Activated T-cell treated with anti-CD3 and anti-CD28 coated beads for 4 hours (primary cell): ENCODE measurements around the gene CBX2.

Experiments
- DNase-seq: peaks from one replicate; pipeline ENCODE4 v3.0.0-alpha.2; 2020

Gene CBX2

GRCh38 chr17:79777894-79778503 lies at the start of gene CBX2:
TSS of gene CBX2 (plus strand) at chr17:79778148. CDS start at chr17:79778236, 88 bp downstream.
- peak; percentile 68 for DNase-seq

GRCh38 chr17:79728169-79728907 lies 49.6 kb upstream of the CBX2 start:
- peak; percentile 81 for DNase-seq

GRCh38 chr17:79728908-79729471 lies 49.0 kb upstream of the CBX2 start:
- no peak for DNase-seq

- no peak for DNase-seq
Measured at GRCh38 chr17:79729761-79730160, 48.2 kb upstream of the CBX2 start.

GRCh38 chr17:79730437-79730768 lies 47.5 kb upstream of the CBX2 start:
- DNase-seq: no peak

GRCh38 chr17:79730769-79731483 lies 47.0 kb upstream of the CBX2 start, which contains the start of gene ENPP7:
TSS of gene ENPP7 (plus strand) at chr17:79730943. CDS start at chr17:79731140, 197 bp downstream.
- DNase-seq: no peak

- no peak for DNase-seq
Measured at GRCh38 chr17:79732254-79732653, 45.7 kb upstream of the CBX2 start.

GRCh38 chr17:79732804-79733691 lies 44.9 kb upstream of the CBX2 start:
- DNase-seq: no peak

- DNase-seq: no peak
Measured at GRCh38 chr17:79733692-79734070, 44.3 kb upstream of the CBX2 start.

GRCh38 chr17:79735096-79735495 lies 42.9 kb upstream of the CBX2 start:
- no peak for DNase-seq

- no peak for DNase-seq
Measured at GRCh38 chr17:79737046-79737921, 40.7 kb upstream of the CBX2 start.

GRCh38 chr17:79737922-79738578 lies 39.9 kb upstream of the CBX2 start:
- DNase-seq: no peak

GRCh38 chr17:79738643-79739042 lies 39.3 kb upstream of the CBX2 start:
- no peak for DNase-seq

GRCh38 chr17:79739148-79740062 lies 38.5 kb upstream of the CBX2 start:
- DNase-seq: no peak

- no peak for DNase-seq
Measured at GRCh38 chr17:79740413-79740812, 37.5 kb upstream of the CBX2 start.

- no peak for DNase-seq
Measured at GRCh38 chr17:79741401-79741750, 36.6 kb upstream of the CBX2 start.

- peak; percentile 59 for DNase-seq
Measured at GRCh38 chr17:79741751-79742588, 36.0 kb upstream of the CBX2 start.

GRCh38 chr17:79742589-79742918 lies 35.4 kb upstream of the CBX2 start:
- no peak for DNase-seq

GRCh38 chr17:79742951-79743476 lies 34.9 kb upstream of the CBX2 start:
- DNase-seq: no peak
